Thoracic aorta (tissue), 2 donors: ENCODE data around the gene ARSB. TPM values are rescaled to one million over a fixed set of nuclear protein-coding genes. Genes with fewer than 3 reads are reported as not detected.
A peak's percentile ranks its signal among the peaks of the same experiment; 100 is the strongest.

Experiments used
- ATAC-seq: fragments of 150-250 bp; one replicate; pipeline ENCODE4 v1.8.0; 2017; ENCODE audit warnings: low read depth; ENCODE audit not compliant: insufficient number of reproducible peaks, low FRiP score
- DNase-seq: peaks from one replicate; pipeline ENCODE4 v3.0.0-alpha.2; 2020; ENCODE audit warnings: low spot score
- H3K27ac ChIP-seq, 2 donors: fragments of 200-600 bp; sonication (generic); 1 replicate in 1 of 2; 2 replicates in 1 of 2; pipeline ENCODE4 v1.5.1; 2016; ENCODE audit warnings: mild to moderate bottlenecking in 2 of 2, moderate library complexity in 2 of 2
- H3K27me3 ChIP-seq: fragments of 200-600 bp; sonication (generic); replicated peaks from 2 replicates; pipeline ENCODE4 v1.6.0; 2016; ENCODE audit warnings: mild to moderate bottlenecking; ENCODE audit not compliant: insufficient read depth
- H3K36me3 ChIP-seq: fragments of 200-600 bp; sonication (generic); one replicate; pipeline ENCODE4 v1.5.1; 2016
- H3K4me1 ChIP-seq, 2 donors: fragments of 200-600 bp; sonication (generic); 1 replicate in 1 of 2; 2 replicates in 1 of 2; pipeline versions ENCODE4 v1.5.1 to v1.6.0; 2016; ENCODE audit warnings: low read depth in 2 of 2, mild to moderate bottlenecking in 1 of 2; ENCODE audit not compliant: control insufficient read depth in 1 of 2
- H3K4me3 ChIP-seq: fragments of 200-600 bp; sonication (generic); 2 replicates; pipeline ENCODE4 v1.5.1; 2016; ENCODE audit warnings: mild to moderate bottlenecking
- H3K9me3 ChIP-seq: fragments of 200-600 bp; sonication (generic); 2 replicates; pipeline ENCODE4 v1.5.1; 2016
- total RNA-seq, 2 donors: library from RNA; depleted of rRNA; stranded (reverse); fragments of >200 nt; gene quantifications; one replicate each; pipeline versions ENCODE4 v1.1.0 to v1.2.3, GENCODE V29; 2016
- TF ChIP-seq, protein P1 (sequence below): fragments of 200-600 bp; sonication (generic); IDR thresholded peaks from one replicate; pipeline ENCODE4 v1.5.1; 2019; ENCODE audit warnings: antibody characterized with exemption

ARSB gene
- total RNA-seq, 2 donors from 2014 or later: 26.1 to 36.0 TPM

DNA sequence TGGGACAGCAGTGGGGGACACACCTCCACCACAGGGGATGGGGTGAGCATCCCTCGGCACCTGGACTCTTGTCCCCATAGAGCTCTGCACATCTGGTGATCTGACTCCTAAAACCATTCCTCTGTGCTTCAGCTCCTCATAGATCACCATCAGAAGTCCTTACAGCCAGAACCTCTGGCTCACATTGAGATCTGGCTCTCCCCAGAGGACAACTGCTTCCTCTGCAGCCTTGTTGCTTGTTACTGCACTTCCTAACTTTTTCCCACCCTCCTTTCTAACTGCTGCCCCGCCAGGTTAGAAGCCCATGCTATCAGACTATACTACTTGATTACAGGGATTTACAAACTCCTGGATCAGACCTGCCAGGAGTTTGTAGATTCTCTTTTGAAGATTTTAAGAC is 64.5 kb downstream of the ARSB start:
- Histone ChIP-seq H3K4me1 (no peaks in the 10 kb centered on the region), H3K27me3 (no peaks in the 10 kb centered on the region), H3K36me3 (no peaks in the 10 kb centered on the region), H3K4me3 (no peak overlapping the region), H3K27ac (no peak overlapping the region), H3K9me3 (no peaks in the 10 kb centered on the region)
- TF ChIP-seq, protein P1, sequence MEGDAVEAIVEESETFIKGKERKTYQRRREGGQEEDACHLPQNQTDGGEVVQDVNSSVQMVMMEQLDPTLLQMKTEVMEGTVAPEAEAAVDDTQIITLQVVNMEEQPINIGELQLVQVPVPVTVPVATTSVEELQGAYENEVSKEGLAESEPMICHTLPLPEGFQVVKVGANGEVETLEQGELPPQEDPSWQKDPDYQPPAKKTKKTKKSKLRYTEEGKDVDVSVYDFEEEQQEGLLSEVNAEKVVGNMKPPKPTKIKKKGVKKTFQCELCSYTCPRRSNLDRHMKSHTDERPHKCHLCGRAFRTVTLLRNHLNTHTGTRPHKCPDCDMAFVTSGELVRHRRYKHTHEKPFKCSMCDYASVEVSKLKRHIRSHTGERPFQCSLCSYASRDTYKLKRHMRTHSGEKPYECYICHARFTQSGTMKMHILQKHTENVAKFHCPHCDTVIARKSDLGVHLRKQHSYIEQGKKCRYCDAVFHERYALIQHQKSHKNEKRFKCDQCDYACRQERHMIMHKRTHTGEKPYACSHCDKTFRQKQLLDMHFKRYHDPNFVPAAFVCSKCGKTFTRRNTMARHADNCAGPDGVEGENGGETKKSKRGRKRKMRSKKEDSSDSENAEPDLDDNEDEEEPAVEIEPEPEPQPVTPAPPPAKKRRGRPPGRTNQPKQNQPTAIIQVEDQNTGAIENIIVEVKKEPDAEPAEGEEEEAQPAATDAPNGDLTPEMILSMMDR: peak; percentile 22
- DNase-seq: no peak
- ATAC-seq: no peak

DNA sequence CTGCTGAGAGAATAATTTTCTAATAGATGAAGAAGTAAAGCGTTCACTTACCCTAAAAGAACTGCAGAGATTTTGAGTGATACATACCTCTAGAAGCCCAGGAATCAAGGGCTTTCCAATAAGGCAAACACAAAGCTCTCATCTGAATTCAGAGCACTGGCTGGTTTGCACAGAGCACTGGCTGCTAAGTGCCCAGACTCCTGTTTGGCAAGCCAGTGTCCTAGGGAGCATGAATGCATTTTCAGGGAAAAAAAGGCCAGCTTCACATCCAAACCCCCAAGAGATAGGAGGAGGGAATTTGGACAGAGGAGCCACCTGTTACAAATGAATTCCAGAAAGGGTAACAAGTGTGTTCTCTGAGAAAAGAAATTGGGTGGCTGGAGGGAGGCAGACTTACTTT is 65.3 kb downstream of the ARSB start:
- no peaks in the 10 kb centered on the region for H3K36me3 ChIP-seq
- DNase-seq: no peak
- H3K4me1 ChIP-seq: no peaks in the 10 kb centered on the region
- no peaks in the 10 kb centered on the region for H3K27me3 ChIP-seq
- H3K27ac ChIP-seq: no peak overlapping the region
- H3K9me3 ChIP-seq: no peaks in the 10 kb centered on the region
- no peak for ATAC-seq
- H3K4me3 ChIP-seq: no peak overlapping the region
- TF ChIP-seq, protein P1: no peak

DNA sequence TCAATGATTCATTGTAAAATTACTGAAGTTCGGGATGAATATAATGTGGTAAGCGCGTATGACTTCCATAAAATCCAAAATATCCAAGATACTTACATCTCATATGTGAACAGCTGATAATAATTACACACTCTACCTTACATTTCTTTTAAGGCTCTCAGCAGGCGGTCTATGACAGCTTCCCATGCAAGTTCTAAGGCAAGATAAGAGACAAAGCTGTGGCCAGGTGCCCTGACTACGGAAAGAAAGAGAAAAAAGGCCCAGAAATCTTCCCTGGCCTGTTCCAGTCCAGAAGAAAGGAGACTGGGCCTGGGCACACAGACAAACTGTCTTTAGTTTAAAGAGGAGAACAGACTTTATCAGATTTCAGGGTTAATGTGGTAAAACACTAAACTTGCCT is 69.1 kb downstream of the ARSB start:
- Histone ChIP-seq H3K27me3 (no peaks in the 10 kb centered on the region), H3K9me3 (no peaks in the 10 kb centered on the region), H3K27ac (no peak overlapping the region), H3K36me3 (no peaks in the 10 kb centered on the region), H3K4me1 (no peaks in the 10 kb centered on the region), H3K4me3 (no peak overlapping the region)
- ATAC-seq (no peak), DNase-seq (no peak)
- TF ChIP-seq, protein P1: no peak

DNA sequence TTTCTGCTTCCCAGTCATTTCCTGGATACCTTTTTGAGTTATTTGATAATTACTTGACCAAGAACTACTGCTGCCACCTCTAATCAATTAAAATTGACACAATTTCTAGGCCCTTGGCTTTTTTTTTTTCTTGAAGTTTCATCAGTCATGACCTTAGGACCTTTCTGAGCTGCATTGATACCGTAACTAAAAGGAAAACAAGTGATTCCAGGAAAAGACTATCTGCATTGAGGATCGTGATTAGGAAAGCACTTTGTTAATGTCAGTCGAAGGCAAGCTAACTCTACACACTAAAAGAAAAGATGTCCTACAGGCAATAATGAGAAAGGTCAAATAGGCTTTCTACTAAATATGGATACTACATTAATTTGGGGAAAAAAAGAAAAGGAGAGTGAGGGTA is 69.9 kb downstream of the ARSB start:
- no peaks in the 10 kb centered on the region for H3K36me3 ChIP-seq
- no peak overlapping the region for H3K4me3 ChIP-seq
- no peaks in the 10 kb centered on the region for H3K27me3 ChIP-seq
- no peak for ATAC-seq
- no peak for DNase-seq
- TF ChIP-seq, protein P1: no peak
- H3K4me1 ChIP-seq: no peaks in the 10 kb centered on the region
- H3K27ac ChIP-seq: no peak overlapping the region
- H3K9me3 ChIP-seq: no peaks in the 10 kb centered on the region

DNA sequence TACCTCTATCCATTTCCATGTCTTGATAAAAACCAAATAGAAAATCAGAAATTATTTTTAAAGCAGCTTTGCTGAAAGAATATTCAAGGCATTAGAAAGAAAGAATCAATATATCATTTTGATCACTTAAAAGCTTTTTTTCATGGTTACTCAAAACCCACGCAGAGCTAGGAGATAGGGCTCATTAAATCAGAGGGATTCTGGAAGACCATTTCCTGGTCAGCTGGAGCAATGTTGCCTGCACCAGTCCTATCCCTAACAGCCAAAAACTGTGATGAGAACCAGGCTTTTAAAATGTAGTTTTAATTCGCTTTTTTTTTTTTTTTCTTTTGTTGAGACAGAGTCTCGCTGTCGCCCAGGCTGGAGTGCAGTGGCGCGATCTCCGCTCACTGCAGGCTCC is 72.3 kb downstream of the ARSB start:
- Histone ChIP-seq H3K4me1 (peaks cover 9 to 20% of the 10 kb centered on the region in 2 donors), H3K4me3 (no peak overlapping the region), H3K27me3 (no peaks in the 10 kb centered on the region), H3K36me3 (no peaks in the 10 kb centered on the region), H3K9me3 (no peaks in the 10 kb centered on the region), H3K27ac (no peak overlapping the region)
- no peak for ATAC-seq
- TF ChIP-seq, protein P1: no peak
- DNase-seq: no peak
